Measurements from ENCODE around the gene RIPK4.

- TF ChIP-seq SPI1 (IDR thresholded peaks at IDR 0.05; ENCODE audit: low read depth, low read length) (no peak), POU2F2 (IDR thresholded peaks at IDR 0.05; ENCODE audit: low read depth, low read length) (no peak)
These were observed 9.9 kb upstream of the RIPK4 start for GRCh38 chr21:41776778-41777177.
